ENCODE measurements around the gene GNL2.

GNL2 gene

DNA sequence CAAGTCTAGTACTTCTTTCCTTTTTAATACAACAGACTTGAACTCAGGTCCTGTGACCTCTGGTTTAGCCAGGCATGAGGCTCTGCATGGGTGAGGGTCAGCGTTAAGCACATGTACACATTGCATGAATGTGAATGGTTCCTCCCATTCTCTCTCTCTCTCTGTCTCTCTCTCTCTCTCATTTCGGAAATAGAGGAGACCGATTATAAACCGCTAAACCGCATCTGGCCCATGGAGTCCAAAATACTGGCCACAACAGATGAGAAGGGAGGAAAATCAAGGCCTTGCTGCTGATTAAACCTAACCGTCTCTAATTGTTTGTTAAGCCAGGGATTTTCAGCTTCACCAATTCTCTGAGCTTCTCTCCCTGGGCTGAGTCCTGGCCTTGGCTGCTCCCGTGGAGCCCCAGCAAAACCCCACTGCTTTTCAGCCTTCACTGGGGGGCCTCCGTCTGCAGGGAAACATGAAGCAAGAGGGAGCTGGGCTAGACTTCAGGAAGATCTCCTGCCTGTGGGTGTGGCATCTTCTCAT lies 32.4 kb upstream of the GNL2 start:
- Histone ChIP-seq H3K27ac (ENCODE audit: low read depth, low read length) (no peak overlapping the region), H3K4me1 (ENCODE audit: control insufficient read depth, insufficient read depth, low read length) (no peaks in the 10 kb centered on the region), H3K9ac (ENCODE audit: low read length) (no peak overlapping the region), H3K36me3 (ENCODE audit: control insufficient read depth, insufficient read depth, low read length) (no peaks in the 10 kb centered on the region), H3K27me3 (ENCODE audit: control insufficient read depth, insufficient read depth, low read length) (peaks cover 9% of the 10 kb centered on the region), H3K4me3 (ENCODE audit: low read length) (no peak overlapping the region)

DNA sequence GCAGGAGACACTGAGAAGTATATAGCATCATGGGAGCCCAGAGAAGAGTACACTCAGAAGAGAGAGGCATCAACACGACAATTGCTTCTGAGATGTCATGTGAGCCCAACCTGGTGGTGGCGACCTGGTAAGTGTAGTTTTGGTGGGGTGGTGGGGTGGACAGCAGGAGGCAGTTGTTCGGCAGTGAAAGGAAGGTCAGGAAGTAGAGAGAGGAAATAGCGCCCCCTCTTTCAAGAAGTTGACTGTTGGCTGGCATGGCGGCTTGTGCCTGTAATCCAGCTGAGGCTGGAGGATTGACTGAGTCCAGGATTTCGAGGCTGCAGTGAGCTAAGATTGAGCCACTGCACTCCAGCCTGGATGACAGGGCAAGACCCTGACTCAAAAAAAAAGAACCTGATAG lies 26.4 kb upstream of the GNL2 start:
- no peak overlapping the region for H3K4me3 ChIP-seq (ENCODE audit: low read length)
- no peaks in the 10 kb centered on the region for H3K4me1 ChIP-seq (ENCODE audit: control insufficient read depth, insufficient read depth, low read length)
- no peaks in the 10 kb centered on the region for H3K27me3 ChIP-seq (ENCODE audit: control insufficient read depth, insufficient read depth, low read length)
- no peaks in the 10 kb centered on the region for H3K36me3 ChIP-seq (ENCODE audit: control insufficient read depth, insufficient read depth, low read length)
- no peak overlapping the region for H3K9ac ChIP-seq (ENCODE audit: low read length)
- no peak overlapping the region for H3K27ac ChIP-seq (ENCODE audit: low read depth, low read length)

DNA sequence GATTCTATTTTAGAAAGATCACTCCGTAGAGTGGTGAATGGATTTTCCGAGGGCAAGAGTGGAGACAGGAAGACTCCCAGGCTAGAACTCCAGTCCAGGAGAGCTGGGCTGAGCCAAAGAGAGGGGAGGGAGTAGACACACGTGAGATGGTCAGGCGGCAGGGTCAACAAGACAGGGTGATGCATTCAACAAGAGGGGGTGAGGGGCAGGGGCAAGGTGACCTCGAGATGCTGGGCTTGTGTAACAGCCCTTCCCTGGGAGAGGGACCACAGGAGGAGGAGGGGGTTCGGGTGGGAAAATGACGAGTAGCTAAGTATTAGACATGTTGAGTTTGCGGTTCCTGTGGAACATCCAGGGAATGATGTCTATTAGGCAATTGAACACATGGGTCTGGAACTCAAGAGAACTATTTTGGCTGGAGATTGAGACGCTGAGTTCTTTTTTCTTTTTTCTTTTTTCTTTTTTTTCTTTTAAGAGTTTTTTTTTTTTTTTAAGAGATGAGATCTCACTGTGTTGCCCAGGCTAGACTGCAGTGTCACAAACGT lies 25.7 kb upstream of the GNL2 start:
- no peaks in the 10 kb centered on the region for H3K27me3 ChIP-seq (ENCODE audit: control insufficient read depth, insufficient read depth, low read length)
- no peak overlapping the region for H3K9ac ChIP-seq (ENCODE audit: low read length)
- H3K27ac ChIP-seq (ENCODE audit: low read depth, low read length): no peak overlapping the region
- no peak overlapping the region for H3K4me3 ChIP-seq (ENCODE audit: low read length)
- H3K4me1 ChIP-seq (ENCODE audit: control insufficient read depth, insufficient read depth, low read length): no peaks in the 10 kb centered on the region
- no peaks in the 10 kb centered on the region for H3K36me3 ChIP-seq (ENCODE audit: control insufficient read depth, insufficient read depth, low read length)

DNA sequence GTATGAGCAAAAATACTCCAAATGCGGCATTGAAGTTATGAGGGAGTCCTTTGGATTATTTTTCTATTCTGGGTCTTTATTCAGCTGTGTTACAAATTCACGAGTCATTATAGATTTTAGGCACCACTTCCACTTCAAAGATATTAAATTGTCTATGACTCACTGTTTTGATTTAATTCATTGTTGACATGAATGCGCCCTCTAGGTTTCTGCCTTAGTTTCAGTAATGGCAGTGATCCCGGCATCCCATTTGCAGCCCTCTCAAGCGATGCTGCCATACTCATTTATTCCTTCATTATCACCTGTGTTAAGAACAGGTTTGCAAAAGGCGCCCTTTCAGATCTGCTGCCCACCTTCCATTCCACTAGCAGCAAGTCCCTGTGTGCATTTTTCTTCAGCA lies 25.0 kb upstream of the GNL2 start:
- Histone ChIP-seq H3K9ac (ENCODE audit: low read length) (no peak overlapping the region), H3K36me3 (ENCODE audit: control insufficient read depth, insufficient read depth, low read length) (no peaks in the 10 kb centered on the region), H3K27me3 (ENCODE audit: control insufficient read depth, insufficient read depth, low read length) (peaks cover 5% of the 10 kb centered on the region), H3K4me3 (ENCODE audit: low read length) (no peak overlapping the region), H3K4me1 (ENCODE audit: control insufficient read depth, insufficient read depth, low read length) (no peaks in the 10 kb centered on the region), H3K27ac (ENCODE audit: low read depth, low read length) (no peak overlapping the region)

DNA sequence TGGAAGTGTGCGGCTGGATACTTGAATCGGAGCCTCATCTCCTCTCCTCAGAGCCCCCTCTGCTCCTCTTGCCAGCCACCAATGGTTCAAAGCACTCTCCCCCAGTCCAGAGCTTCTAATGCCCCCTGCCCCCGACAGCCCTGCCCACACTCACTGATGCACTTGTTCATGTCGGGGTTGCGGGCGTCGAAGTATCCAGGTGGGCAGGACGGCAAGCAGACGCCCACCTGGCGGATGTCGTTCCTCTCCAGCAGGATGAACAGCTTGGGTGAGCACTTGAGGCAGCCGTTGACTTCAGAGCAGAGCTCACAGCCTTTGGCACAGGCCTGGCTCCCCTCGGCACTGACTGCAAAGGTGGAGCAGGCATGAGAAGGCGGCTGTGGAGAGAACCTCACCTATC lies 20.6 kb upstream of the GNL2 start:
- Histone ChIP-seq H3K27me3 (ENCODE audit: control insufficient read depth, insufficient read depth, low read length) (peaks cover 5% of the 10 kb centered on the region), H3K9ac (ENCODE audit: low read length) (no peak overlapping the region), H3K4me1 (ENCODE audit: control insufficient read depth, insufficient read depth, low read length) (no peaks in the 10 kb centered on the region), H3K36me3 (ENCODE audit: control insufficient read depth, insufficient read depth, low read length) (no peaks in the 10 kb centered on the region), H3K27ac (ENCODE audit: low read depth, low read length) (no peak overlapping the region), H3K4me3 (ENCODE audit: low read length) (no peak overlapping the region)

DNA sequence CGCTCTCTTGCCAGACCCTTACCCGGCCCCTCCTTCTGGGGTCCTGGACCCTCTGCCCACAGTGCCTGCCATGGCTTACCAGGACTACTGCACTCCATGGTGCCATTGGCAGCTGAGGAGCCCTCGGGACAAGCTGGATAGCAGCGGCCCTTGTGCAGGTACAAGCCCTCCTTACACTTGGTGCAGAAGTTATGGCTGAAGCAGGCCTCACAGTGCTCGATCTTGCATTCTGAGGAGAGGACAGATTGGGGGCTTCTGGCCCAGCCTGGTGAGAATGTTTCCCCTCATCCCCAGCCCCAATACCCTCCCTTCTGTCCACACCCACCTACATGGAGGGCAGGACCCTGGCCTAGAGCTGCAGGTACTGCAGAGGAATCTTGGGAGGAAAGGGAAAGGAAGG lies 18.4 kb upstream of the GNL2 start:
- H3K4me3 ChIP-seq (ENCODE audit: low read length): no peak overlapping the region
- H3K36me3 ChIP-seq (ENCODE audit: control insufficient read depth, insufficient read depth, low read length): no peaks in the 10 kb centered on the region
- no peak overlapping the region for H3K27ac ChIP-seq (ENCODE audit: low read depth, low read length)
- no peak overlapping the region for H3K9ac ChIP-seq (ENCODE audit: low read length)
- no peaks in the 10 kb centered on the region for H3K4me1 ChIP-seq (ENCODE audit: control insufficient read depth, insufficient read depth, low read length)
- peaks cover 5% of the 10 kb centered on the region for H3K27me3 ChIP-seq (ENCODE audit: control insufficient read depth, insufficient read depth, low read length)

DNA sequence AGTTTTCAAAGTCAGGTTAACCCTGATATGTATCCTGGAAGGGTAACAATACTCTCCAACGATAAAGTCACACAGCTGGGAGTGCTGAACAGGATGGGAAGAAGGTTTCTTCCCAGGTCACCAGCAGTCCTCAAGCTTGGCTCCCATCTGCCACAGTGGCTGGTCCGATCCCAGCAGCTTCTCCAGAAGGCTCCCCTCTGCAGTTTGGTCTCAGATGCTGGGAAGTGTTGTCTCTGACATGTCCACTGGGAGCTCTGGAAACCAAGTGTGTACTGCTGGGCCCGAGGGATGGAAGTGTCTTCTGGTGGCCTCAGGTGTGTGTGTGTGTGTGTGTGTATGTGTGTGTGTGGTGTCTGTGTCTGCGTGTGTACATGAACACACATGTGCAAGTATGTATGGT lies 16.4 kb upstream of the GNL2 start:
- Histone ChIP-seq H3K27me3 (ENCODE audit: control insufficient read depth, insufficient read depth, low read length) (peaks cover 5% of the 10 kb centered on the region), H3K4me3 (ENCODE audit: low read length) (no peak overlapping the region), H3K4me1 (ENCODE audit: control insufficient read depth, insufficient read depth, low read length) (peaks cover 4% of the 10 kb centered on the region), H3K36me3 (ENCODE audit: control insufficient read depth, insufficient read depth, low read length) (no peaks in the 10 kb centered on the region), H3K27ac (ENCODE audit: low read depth, low read length) (no peak overlapping the region), H3K9ac (ENCODE audit: low read length) (no peak overlapping the region)

DNA sequence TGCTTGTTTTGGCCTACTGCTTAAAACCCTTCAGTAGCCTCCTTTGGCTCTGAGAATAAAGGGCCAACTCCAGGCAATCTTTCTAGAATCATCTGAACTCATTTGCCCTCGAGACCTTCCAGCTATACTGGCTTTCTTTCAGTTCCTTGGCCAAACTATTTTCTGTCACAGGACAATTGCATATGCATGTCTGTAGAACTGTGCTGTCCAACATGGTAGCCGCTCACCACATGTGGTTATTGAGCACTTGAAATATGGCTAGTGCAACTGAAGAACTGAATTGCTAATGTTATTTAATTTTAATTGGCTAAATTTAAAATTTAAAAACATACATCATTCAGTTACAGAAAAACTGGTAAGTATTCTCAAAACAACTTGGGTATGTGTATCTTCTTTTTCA lies 14.3 kb upstream of the GNL2 start:
- no peak overlapping the region for H3K9ac ChIP-seq (ENCODE audit: low read length)
- no peaks in the 10 kb centered on the region for H3K27me3 ChIP-seq (ENCODE audit: control insufficient read depth, insufficient read depth, low read length)
- H3K36me3 ChIP-seq (ENCODE audit: control insufficient read depth, insufficient read depth, low read length): no peaks in the 10 kb centered on the region
- no peak overlapping the region for H3K27ac ChIP-seq (ENCODE audit: low read depth, low read length)
- peaks cover 12% of the 10 kb centered on the region for H3K4me1 ChIP-seq (ENCODE audit: control insufficient read depth, insufficient read depth, low read length)
- H3K4me3 ChIP-seq (ENCODE audit: low read length): no peak overlapping the region

DNA sequence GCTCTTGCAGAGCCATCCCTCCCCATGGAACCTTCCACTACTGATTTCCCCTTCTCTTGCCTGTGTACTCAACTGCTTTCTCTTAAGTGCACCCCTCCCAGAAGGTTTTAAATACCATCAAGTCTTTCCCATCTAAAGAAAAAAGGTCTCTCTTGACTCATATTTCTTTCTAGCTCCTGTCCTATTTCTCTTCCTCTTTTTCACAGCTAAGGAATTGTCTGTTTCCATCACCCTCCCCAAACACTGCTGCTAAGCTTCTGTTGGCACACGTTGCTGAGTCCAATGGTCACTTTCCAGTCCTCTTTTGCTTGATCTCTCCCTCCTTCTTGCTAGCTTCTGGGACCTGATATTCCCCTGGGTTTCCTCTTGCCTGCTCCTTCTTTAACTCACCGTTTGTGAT lies 13.3 kb upstream of the GNL2 start:
- Histone ChIP-seq H3K4me3 (ENCODE audit: low read length) (no peak overlapping the region), H3K27ac (ENCODE audit: low read depth, low read length) (no peak overlapping the region), H3K27me3 (ENCODE audit: control insufficient read depth, insufficient read depth, low read length) (no peaks in the 10 kb centered on the region), H3K4me1 (ENCODE audit: control insufficient read depth, insufficient read depth, low read length) (peaks cover 13% of the 10 kb centered on the region), H3K9ac (ENCODE audit: low read length) (no peak overlapping the region), H3K36me3 (ENCODE audit: control insufficient read depth, insufficient read depth, low read length) (no peaks in the 10 kb centered on the region)

DNA sequence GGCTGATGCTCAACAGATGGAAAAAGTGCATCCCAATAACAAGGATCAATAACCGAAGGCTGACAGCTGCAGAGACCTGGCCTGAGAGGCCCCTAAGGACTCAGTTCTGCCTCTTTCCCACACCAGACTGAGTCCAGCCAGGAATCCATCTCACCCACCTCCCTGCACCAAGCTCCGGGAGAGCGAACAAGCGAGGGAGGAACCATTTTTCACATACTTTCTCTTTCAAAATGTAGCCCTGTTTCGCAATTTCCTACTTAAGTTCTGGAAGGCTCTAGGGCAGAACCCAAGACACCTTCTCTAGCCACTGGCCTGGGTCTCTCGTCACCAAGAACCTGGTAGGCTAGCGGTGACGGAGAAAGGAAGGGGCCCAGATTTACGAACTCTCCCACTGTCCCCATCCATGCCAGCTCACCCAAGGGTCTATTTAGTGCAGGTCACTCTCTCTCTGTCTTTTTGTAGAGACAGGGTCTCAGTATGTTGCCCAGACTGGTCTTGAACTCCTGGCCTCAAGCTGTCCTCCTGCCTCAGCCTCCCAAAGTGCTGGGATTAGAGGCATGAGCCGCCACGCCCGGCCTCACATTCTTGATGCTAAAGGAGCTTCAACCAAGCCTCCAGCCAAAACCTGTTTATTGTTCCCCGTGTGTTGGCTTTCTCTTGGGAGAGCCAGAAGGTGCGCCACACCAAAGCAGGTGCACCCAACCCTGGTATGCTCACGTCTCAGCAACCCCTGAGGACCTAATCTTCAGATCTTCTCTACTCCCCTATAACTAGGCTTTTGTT lies 10.9 kb upstream of the GNL2 start:
- H3K36me3 ChIP-seq (ENCODE audit: control insufficient read depth, insufficient read depth, low read length): no peaks in the 10 kb centered on the region
- no peak overlapping the region for H3K27ac ChIP-seq (ENCODE audit: low read depth, low read length)
- no peaks in the 10 kb centered on the region for H3K27me3 ChIP-seq (ENCODE audit: control insufficient read depth, insufficient read depth, low read length)
- H3K9ac ChIP-seq (ENCODE audit: low read length): no peak overlapping the region
- peaks cover 13% of the 10 kb centered on the region for H3K4me1 ChIP-seq (ENCODE audit: control insufficient read depth, insufficient read depth, low read length)
- H3K4me3 ChIP-seq (ENCODE audit: low read length): no peak overlapping the region

DNA sequence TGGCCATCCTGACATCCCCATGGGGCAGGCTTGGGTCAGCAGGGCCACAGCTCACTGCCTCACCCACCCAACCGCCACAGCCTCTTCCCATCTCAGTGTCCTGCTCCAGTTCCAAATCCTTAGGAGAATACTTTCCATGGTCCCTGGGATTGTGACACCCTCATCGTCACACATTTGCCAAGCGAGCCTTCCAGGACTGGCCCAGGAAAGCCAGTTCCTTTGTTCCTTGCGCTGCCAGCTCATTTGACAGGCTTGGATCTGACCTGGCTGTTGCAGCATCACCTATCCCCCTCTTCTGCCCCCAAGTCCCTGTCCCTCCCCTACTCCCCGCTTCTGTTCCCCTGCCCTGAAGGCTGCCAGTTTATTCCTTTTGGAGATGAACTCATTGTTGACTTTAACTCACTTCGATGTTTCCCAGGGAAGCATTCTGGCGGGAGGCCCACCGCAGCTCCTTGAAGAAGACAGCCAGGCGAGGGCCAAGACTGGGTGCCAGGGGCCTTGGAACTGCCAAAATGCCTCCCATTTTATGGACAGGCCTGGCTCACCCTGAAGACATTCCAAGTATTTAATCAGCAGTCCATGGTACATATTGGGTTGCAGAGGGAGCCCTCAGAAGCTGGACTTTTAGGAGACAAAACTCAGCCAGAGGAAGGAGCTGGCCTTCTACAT lies 10.2 kb upstream of the GNL2 start:
- Histone ChIP-seq H3K4me1 (ENCODE audit: control insufficient read depth, insufficient read depth, low read length) (peaks cover 13% of the 10 kb centered on the region), H3K4me3 (ENCODE audit: low read length) (no peak overlapping the region), H3K36me3 (ENCODE audit: control insufficient read depth, insufficient read depth, low read length) (no peaks in the 10 kb centered on the region), H3K9ac (ENCODE audit: low read length) (no peak overlapping the region), H3K27ac (ENCODE audit: low read depth, low read length) (peak overlapping the region; percentile 41), H3K27me3 (ENCODE audit: control insufficient read depth, insufficient read depth, low read length) (no peaks in the 10 kb centered on the region)

DNA sequence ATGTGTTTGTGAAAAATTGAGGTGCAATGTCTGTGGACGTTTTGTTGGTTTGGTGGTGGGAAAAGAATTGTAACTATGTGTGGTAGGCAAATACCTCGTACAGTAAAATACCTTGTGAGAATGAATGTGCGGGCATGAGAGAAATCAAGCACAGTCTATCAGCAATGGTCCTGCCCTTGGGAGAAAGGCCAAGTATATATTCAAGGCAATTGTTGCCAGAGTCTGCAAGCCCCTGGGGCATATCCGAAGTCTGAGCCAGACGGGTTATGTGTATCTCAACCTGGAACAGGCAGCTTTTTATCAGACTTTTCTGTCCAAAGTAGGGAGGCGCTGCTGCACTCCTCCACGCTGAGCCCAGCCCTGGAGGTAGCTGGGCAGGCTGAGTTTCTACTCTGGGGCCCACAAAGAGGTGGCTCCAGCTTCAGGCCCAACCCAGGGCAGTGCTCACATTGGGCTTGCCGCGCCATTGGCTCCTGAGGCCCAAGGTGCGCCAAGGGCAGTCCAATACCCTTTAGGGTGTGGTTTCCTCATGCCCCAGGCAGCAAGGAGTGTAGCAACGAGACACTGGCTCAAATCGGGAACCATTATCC lies 9.4 kb upstream of the GNL2 start:
- Histone ChIP-seq H3K4me1 (ENCODE audit: control insufficient read depth, insufficient read depth, low read length) (peaks cover 13% of the 10 kb centered on the region), H3K4me3 (ENCODE audit: low read length) (no peak overlapping the region), H3K27me3 (ENCODE audit: control insufficient read depth, insufficient read depth, low read length) (no peaks in the 10 kb centered on the region), H3K36me3 (ENCODE audit: control insufficient read depth, insufficient read depth, low read length) (no peaks in the 10 kb centered on the region), H3K9ac (ENCODE audit: low read length) (no peak overlapping the region), H3K27ac (ENCODE audit: low read depth, low read length) (no peak overlapping the region)
